ENCODE data around the gene L1TD1.

DNA sequence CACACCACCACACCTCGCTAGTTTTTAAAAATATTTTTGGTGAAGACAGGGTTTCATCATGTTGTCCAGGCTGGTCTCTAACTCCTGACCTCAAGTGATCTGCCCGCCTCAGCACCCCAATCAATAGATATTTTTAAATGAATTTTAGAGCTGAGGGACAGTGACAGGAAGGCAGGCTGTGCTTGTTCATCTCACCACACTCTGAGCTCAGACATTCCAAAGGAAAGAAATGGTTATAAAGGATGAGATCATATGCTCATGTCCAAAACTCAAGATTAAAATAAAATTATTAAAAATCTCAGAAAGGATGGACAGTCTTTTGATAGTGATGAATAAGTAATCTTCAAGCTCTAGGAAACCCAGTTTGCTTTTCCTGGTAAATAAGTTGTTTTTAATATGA is 40.9 kb downstream of the L1TD1 start:
- TF ChIP-seq POLR2A (IDR thresholded peaks at IDR 0.05) = no peak
- TF ChIP-seq, protein P1, sequence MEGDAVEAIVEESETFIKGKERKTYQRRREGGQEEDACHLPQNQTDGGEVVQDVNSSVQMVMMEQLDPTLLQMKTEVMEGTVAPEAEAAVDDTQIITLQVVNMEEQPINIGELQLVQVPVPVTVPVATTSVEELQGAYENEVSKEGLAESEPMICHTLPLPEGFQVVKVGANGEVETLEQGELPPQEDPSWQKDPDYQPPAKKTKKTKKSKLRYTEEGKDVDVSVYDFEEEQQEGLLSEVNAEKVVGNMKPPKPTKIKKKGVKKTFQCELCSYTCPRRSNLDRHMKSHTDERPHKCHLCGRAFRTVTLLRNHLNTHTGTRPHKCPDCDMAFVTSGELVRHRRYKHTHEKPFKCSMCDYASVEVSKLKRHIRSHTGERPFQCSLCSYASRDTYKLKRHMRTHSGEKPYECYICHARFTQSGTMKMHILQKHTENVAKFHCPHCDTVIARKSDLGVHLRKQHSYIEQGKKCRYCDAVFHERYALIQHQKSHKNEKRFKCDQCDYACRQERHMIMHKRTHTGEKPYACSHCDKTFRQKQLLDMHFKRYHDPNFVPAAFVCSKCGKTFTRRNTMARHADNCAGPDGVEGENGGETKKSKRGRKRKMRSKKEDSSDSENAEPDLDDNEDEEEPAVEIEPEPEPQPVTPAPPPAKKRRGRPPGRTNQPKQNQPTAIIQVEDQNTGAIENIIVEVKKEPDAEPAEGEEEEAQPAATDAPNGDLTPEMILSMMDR (IDR thresholded peaks at IDR 0.05) = no peak
- no peak for TF ChIP-seq POLR2AphosphoS5 (IDR thresholded peaks at IDR 0.05)
